ENCODE data around the gene CACNA1C.

- TF ChIP-seq POLR2AphosphoS5 (IDR thresholded peaks at IDR 0.05) (no peak), POLR2A (IDR thresholded peaks at IDR 0.05; ENCODE audit: low read depth) (no peak), CTCF (IDR thresholded peaks at IDR 0.05) (no peak), EP300 (IDR thresholded peaks at IDR 0.05) (no peak)
Observed at GRCh38 chr12:2070440-2071045, 17.8 kb downstream of the CACNA1C start.
